Tibial artery (tissue), 4 donors: ENCODE data around the gene TM4SF18.
A peak's percentile ranks its signal among the peaks of the same experiment; 100 is the strongest.
"Not testable (repeated sequence)": the region's sequence is repeated elsewhere in the genome, so short reads cannot be mapped to it uniquely, and the experiment has no call there.

Source experiments
- DNase-seq, 2 donors: peaks; one replicate each; pipeline ENCODE4 v3.0.0-alpha.2; 2019
- H3K27ac ChIP-seq, 2 donors: fragments of 200-600 bp; sonication (generic) in 1 of 2; 1 replicate in 1 of 2; 2 replicates in 1 of 2; pipeline ENCODE4 v1.5.1; 2018 to 2019; ENCODE audit warnings: mild to moderate bottlenecking in 1 of 2
- H3K27me3 ChIP-seq, 2 donors: fragments of 200-600 bp; sonication (generic) in 1 of 2; one replicate each; pipeline versions ENCODE4 v1.5.1 to v1.6.0; 2016 to 2019
- H3K36me3 ChIP-seq, 3 donors: fragments of 200-600 bp; sonication (generic) in 2 of 3; one replicate each; pipeline ENCODE4 v1.5.1; 2016 to 2019; ENCODE audit warnings: mild to moderate bottlenecking in 2 of 3
- H3K4me1 ChIP-seq, 4 donors: fragments of 200-600 bp; sonication (generic) in 2 of 4; 1 replicate in 3 of 4; 2 replicates in 1 of 4; pipeline ENCODE4 v1.5.1; 2016 to 2019
- H3K4me3 ChIP-seq, 2 donors: fragments of 200-600 bp; sonication (generic) in 1 of 2; 1 replicate in 1 of 2; 2 replicates in 1 of 2; pipeline ENCODE4 v1.5.1; 2018 to 2019; ENCODE audit warnings: mild to moderate bottlenecking in 2 of 2
- H3K9me3 ChIP-seq, 3 donors: fragments of 200-600 bp; sonication (generic) in 1 of 3; one replicate each; pipeline ENCODE4 v1.5.1; 2016 to 2019
- intact Hi-C: fragments of 100-400 bp; cut with DNase I; formaldehyde crosslinking; loops from one replicate; pipeline ENCODE4 v1.15.0; 2023; ENCODE audit warnings: low total_unique reads
- TF ChIP-seq, protein P1 (sequence below), 2 experiments: fragments of 200-600 bp in 1 of 2; fragments of 450-650 bp in 1 of 2; IDR thresholded peaks; one replicate each; pipeline ENCODE4 v1.5.1; 2017 to 2019; ENCODE audit warnings: antibody characterized with exemption in 2 of 2, mild to moderate bottlenecking in 1 of 2, moderate library complexity in 1 of 2

The TM4SF18 gene, protein sequence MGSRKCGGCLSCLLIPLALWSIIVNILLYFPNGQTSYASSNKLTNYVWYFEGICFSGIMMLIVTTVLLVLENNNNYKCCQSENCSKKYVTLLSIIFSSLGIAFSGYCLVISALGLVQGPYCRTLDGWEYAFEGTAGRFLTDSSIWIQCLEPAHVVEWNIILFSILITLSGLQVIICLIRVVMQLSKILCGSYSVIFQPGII

DNA sequence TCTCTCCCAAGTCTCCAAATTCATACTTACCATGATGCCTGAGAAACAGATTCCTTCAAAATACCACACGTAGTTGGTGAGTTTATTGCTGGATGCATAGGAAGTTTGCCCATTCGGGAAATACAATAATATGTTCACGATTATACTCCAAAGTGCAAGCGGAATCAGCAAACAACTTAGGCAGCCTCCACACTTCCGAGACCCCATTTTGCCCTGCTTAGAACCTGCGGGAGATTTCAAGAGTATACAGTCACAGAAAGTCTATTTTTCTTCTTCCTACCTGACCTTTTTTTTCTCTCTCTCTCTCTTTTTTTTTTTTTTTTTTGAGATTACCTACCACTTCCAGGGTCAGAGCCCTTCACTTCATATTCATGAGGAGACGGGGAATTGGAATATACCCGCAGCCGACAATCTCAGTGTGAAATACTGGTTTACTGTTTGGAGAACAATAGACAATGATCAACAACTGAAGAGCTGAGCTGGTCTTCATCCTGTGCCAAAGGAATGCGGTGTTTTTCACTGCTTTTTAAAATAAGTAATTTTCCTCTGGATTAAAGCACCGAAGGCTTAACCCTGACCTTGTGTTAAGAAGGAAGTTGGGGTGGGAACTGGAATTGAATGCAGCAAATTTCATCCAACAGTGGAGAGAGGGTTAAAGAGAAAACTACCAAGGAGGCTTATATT is at the start of gene TM4SF18:
TM4SF18 (minus strand) TSS at position 461 of the 684 bp plus-strand sequence; CDS start at position 207, 254 bp downstream.
- Histone ChIP-seq H3K4me3 (no peak within 1 kb of the TSS), H3K9me3 (no peaks in the 10 kb centered on the region), H3K27ac (peak within 1 kb of the TSS in 1 of 2 donors; percentile 35), H3K4me1 (peaks cover 0 to 34% (median 6%) of the 10 kb centered on the region in 4 donors), H3K36me3 (no peaks in the 10 kb centered on the region), H3K27me3 (no peaks in the 10 kb centered on the region)
- intact Hi-C loops, result no loop called here
- TF ChIP-seq, protein P1, sequence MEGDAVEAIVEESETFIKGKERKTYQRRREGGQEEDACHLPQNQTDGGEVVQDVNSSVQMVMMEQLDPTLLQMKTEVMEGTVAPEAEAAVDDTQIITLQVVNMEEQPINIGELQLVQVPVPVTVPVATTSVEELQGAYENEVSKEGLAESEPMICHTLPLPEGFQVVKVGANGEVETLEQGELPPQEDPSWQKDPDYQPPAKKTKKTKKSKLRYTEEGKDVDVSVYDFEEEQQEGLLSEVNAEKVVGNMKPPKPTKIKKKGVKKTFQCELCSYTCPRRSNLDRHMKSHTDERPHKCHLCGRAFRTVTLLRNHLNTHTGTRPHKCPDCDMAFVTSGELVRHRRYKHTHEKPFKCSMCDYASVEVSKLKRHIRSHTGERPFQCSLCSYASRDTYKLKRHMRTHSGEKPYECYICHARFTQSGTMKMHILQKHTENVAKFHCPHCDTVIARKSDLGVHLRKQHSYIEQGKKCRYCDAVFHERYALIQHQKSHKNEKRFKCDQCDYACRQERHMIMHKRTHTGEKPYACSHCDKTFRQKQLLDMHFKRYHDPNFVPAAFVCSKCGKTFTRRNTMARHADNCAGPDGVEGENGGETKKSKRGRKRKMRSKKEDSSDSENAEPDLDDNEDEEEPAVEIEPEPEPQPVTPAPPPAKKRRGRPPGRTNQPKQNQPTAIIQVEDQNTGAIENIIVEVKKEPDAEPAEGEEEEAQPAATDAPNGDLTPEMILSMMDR (IDR thresholded peaks at IDR 0.05), result no peak
- no peak for DNase-seq

DNA sequence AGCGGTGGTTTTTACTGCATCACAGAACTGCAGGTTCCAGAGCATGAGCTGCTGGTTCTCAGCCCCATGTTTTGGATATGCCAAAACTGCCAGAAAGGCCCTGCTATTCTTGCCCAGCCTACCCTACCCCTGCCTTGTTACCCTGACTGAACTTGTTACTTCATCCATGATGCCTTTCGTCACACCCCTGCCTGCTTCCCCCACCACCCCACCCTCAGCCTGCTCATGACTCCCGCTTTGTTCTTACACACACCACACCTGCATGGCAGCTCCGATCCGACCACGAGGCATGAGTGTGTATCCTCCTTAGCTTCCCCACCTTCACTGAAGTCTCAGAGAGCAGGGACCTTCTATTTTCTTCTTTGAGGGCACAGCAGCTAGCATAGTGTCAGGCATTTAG is 49.1 kb upstream of the TM4SF18 start:
- Histone ChIP-seq H3K27ac (peak overlapping the region; percentile 55 to 69), H3K27me3 (no peaks in the 10 kb centered on the region), H3K9me3 (no peaks in the 10 kb centered on the region), H3K4me3 (no peak overlapping the region), H3K36me3 (no peaks in the 10 kb centered on the region), H3K4me1 (peaks cover 0 to 60% (median 22%) of the 10 kb centered on the region in 4 donors)
- DNase-seq, result no peak
- TF ChIP-seq, protein P1 (IDR thresholded peaks at IDR 0.05), result no peak
- intact Hi-C loops, result loop anchor here (5.0 to 10.0 kb wide), 2 partner anchors 85 to 272 kb away; partner anchors contain the start of gene WWTR1

DNA sequence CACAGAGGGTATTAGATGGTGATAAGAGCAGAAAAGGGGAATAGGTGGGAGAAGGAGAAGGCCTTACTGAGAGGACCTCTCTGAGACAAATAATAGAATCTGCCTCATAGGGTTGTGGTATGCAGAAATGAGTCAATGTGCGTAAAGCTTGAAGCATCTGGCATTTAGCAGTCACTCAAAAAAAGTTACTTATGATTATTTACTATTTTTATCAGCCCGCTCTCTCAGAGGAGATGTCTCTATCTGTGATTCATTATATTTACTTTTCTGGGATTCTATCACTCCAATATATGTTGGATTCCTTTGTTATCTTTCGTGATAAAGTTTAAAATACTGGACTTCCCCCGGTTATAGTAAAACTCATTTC is 48.6 kb upstream of the TM4SF18 start:
- Histone ChIP-seq H3K9me3 (no peaks in the 10 kb centered on the region), H3K4me1 (peaks cover 0 to 56% (median 20%) of the 10 kb centered on the region in 4 donors), H3K36me3 (no peaks in the 10 kb centered on the region), H3K27me3 (no peaks in the 10 kb centered on the region), H3K27ac (peak overlapping the region; percentile 55 to 69), H3K4me3 (no peak overlapping the region)
- TF ChIP-seq, protein P1 (IDR thresholded peaks at IDR 0.05), result no peak
- no peak for DNase-seq
- intact Hi-C loops, result loop anchor here (5.0 to 10.0 kb wide), 2 partner anchors 85 to 273 kb away; partner anchors contain the start of gene WWTR1

DNA sequence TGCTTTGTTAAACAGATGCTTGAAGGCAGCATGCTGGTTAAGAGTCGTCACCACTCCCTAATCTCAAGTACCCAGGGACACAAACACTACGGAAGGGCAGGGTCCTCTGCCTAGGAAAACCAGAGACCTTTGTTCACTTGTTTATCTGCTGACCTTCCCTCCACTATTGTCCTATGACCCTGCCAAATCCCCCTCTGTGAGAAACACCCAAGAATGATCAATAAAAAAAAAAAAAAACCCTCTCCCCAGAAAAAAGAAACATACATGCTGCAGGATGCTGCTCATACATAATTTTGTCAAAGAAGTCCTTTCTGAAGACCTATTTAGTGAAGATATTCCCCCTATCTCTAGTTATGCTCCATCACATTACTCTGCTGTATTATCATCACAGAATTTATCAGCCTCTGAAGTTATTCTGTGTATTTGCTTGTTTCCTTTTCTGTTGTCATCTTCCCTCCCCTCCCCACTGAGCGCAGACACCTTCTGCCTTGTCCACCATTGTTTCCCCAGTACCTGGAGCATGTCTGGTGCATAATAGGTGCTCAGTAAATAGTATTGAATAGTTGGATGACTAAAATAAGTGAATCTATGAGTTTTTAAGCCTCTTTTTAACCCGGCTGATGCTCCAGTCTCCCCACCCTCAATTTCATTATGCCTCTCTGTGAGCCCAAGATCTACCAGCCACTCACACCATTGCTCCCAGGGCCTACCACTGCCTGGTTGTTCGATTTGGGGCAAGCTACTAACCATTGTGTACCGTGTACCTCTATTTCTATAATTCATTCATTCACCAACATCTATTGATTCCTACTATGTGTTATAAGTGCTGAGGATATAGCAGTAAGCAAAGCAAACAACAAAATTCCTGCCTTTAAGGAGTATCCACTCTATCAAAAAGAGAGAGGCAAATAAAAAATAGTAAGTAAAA is 48.0 kb upstream of the TM4SF18 start:
- intact Hi-C loops, result loop anchor here (5.0 to 10.0 kb wide), 2 partner anchors 84 to 273 kb away; partner anchors contain the start of gene WWTR1
- no peaks in the 10 kb centered on the region for H3K36me3 ChIP-seq
- no peak overlapping the region for H3K4me3 ChIP-seq
- no peak for DNase-seq
- peaks cover 0 to 49% (median 17%) of the 10 kb centered on the region in 4 donors for H3K4me1 ChIP-seq
- TF ChIP-seq, protein P1 (IDR thresholded peaks at IDR 0.05), result no peak
- H3K9me3 ChIP-seq, result no peaks in the 10 kb centered on the region
- H3K27me3 ChIP-seq, result no peaks in the 10 kb centered on the region
- H3K27ac ChIP-seq, result peak overlapping the region; percentile 55 to 69

DNA sequence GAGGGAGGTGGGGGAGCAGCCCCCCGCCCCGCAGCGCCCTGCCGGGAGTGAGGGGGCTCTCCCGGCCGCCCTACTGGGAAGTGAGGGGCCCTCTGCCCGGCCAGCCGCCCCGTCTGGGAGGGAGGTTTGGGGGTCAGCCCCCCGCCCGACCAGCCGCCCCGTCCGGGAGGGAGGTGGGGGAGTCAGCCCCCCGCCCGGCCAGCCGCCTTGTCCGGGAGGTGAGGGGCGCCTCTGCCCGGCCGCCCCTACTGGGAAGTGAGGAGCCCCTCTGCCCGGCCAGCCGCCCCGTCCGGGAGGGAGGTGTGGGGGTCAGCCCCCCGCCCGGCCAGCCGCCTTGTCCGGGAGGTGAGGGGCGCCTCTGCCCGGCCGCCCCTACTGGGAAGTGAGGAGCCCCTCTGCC is 46.8 kb upstream of the TM4SF18 start:
- intact Hi-C loops, result loop anchor here (5.0 to 10.0 kb wide), 2 partner anchors 83 to 275 kb away; partner anchors contain the start of gene WWTR1
- not testable (repeated sequence) for H3K36me3 ChIP-seq, H3K27me3 ChIP-seq, H3K27ac ChIP-seq, H3K9me3 ChIP-seq, DNase-seq, H3K4me3 ChIP-seq
- peaks cover 0 to 50% (median 17%) of the 10 kb centered on the region in 4 donors for H3K4me1 ChIP-seq
